IMR-90 (cell line): Measurements from ENCODE around the gene IZUMO4. TPM values are rescaled to one million over a fixed set of nuclear protein-coding genes. Genes with fewer than 3 reads are reported as not detected.

ENCODE experiments used
- ATAC-seq: fragments of 200-7000 bp; cut with Tn5 transposase; 2 replicates; pipeline ENCODE4 v1.9.1; 2020; ENCODE audit warnings: low read depth, mild to moderate bottlenecking, moderate library complexity
- BruUV-seq: library from RNA; stranded (reverse); fragments of 400-500 nt; replicated peaks from 2 replicates; lab custom pipeline; 2021; lab: Mats Ljungman, UMichigan
- CTCF ChIA-PET: fragments of 300-600 bp; formaldehyde crosslinking; extraction: SDS; loops from one replicate; lab custom pipeline; 2021; ENCODE audit warnings: antibody characterized with exemption; lab: Yijun Ruan, JAX
- POLR2A ChIA-PET: fragments of 300-600 bp; sonication (Branson Sonifier 250); formaldehyde crosslinking; loops from one replicate; lab custom pipeline; 2022; ENCODE audit warnings: antibody characterized with exemption; ENCODE audit not compliant: unreplicated experiment; lab: Charles Lee
- DNase-seq: peaks from one replicate; pipeline ENCODE4 v3.0.0; 2013
- H2AFZ ChIP-seq: replicated peaks from 2 replicates; pipeline ENCODE3; 2013; ENCODE audit warnings: low read length, mild to moderate bottlenecking; ENCODE audit not compliant: poor library complexity
- H2AK5ac ChIP-seq: 2 replicates; pipeline ENCODE4 v1.6.1; 2013; ENCODE audit warnings: low read depth, low read length, inconsistent platforms
- H2AK9ac ChIP-seq: replicated peaks from 2 replicates; pipeline ENCODE3; 2013; ENCODE audit warnings: mild to moderate bottlenecking, low read depth, low read length, moderate library complexity; ENCODE audit not compliant: poor library complexity
- H2BK120ac ChIP-seq: 2 replicates; pipeline ENCODE4 v1.6.1; 2013; ENCODE audit warnings: low read depth, low read length, inconsistent platforms
- H2BK15ac ChIP-seq: 3 replicates; pipeline ENCODE4 v1.6.1; 2013; ENCODE audit warnings: low read depth, low read length, inconsistent platforms
- H2BK20ac ChIP-seq: 2 replicates; pipeline ENCODE4 v1.6.1; 2013; ENCODE audit warnings: low read depth, mild to moderate bottlenecking, inconsistent platforms, low read length, moderate library complexity
- H2BK5ac ChIP-seq: 2 replicates; pipeline ENCODE4 v1.6.1; 2013; ENCODE audit warnings: mild to moderate bottlenecking, low read depth, low read length, inconsistent platforms; ENCODE audit not compliant: poor library complexity, severe bottlenecking
- H3K14ac ChIP-seq: replicated peaks from 2 replicates; pipeline ENCODE4 v1.6.1; 2013; ENCODE audit warnings: low read depth, low read length, inconsistent platforms
- H3K18ac ChIP-seq: 2 replicates; pipeline ENCODE4 v1.6.1; 2013; ENCODE audit warnings: low read depth, low read length, control low read depth
- H3K23ac ChIP-seq: 2 replicates; pipeline ENCODE4 v1.6.1; 2013; ENCODE audit warnings: low read depth, low read length, inconsistent platforms
- H3K27ac ChIP-seq: 2 replicates; pipeline ENCODE4 v1.5.1; 2013; ENCODE audit warnings: mild to moderate bottlenecking, control low read depth, low read length; ENCODE audit not compliant: insufficient read depth
- H3K27me3 ChIP-seq: 2 replicates; pipeline ENCODE4 v1.6.1; 2013; ENCODE audit warnings: low read length; ENCODE audit not compliant: control insufficient read depth, insufficient read depth
- H3K36me3 ChIP-seq: 2 replicates; pipeline ENCODE4 v1.6.1; 2013; ENCODE audit warnings: low read length, mixed read lengths; ENCODE audit not compliant: control insufficient read depth, insufficient read depth
- H3K4ac ChIP-seq: 2 replicates; pipeline ENCODE4 v1.6.1; 2013; ENCODE audit warnings: low read depth, low read length, inconsistent platforms
- H3K4me1 ChIP-seq: 2 replicates; pipeline ENCODE4 v1.6.1; 2013; ENCODE audit warnings: low read length, mixed read lengths; ENCODE audit not compliant: control insufficient read depth, insufficient read depth
- H3K4me2 ChIP-seq: 2 replicates; pipeline ENCODE4 v1.6.1; 2013; ENCODE audit warnings: low read depth, mild to moderate bottlenecking, control low read depth, low read length, moderate library complexity
- H3K4me3 ChIP-seq: 2 replicates; pipeline ENCODE4 v1.5.1; 2013; ENCODE audit warnings: low read depth, mild to moderate bottlenecking, control low read depth, low read length, moderate library complexity; ENCODE audit not compliant: insufficient read depth
- H3K56ac ChIP-seq: 2 replicates; pipeline ENCODE4 v1.6.1; 2013; ENCODE audit warnings: low read length, inconsistent platforms; ENCODE audit not compliant: insufficient read depth; ENCODE audit errors: extremely low read depth
- H3K79me1 ChIP-seq, 2 experiments: 2 replicates each; pipeline ENCODE4 v1.6.1; 2013; ENCODE audit warnings: low read length in 2 of 2, inconsistent platforms in 1 of 2, low read depth in 1 of 2
- H3K9ac ChIP-seq: 2 replicates; pipeline ENCODE4 v1.6.1; 2013; ENCODE audit warnings: low read depth, low read length, control low read depth
- H3K9me1 ChIP-seq: 2 replicates; pipeline ENCODE4 v1.6.1; 2013; ENCODE audit warnings: low read length, inconsistent platforms; ENCODE audit not compliant: insufficient read depth
- H3K9me3 ChIP-seq: 2 replicates; pipeline ENCODE4 v1.6.1; 2013; ENCODE audit warnings: low read length; ENCODE audit not compliant: control insufficient read depth, insufficient read depth
- H4K20me1 ChIP-seq: 2 replicates; pipeline ENCODE4 v1.6.1; 2013; ENCODE audit warnings: low read length, inconsistent platforms; ENCODE audit not compliant: insufficient read depth
- H4K5ac ChIP-seq: 2 replicates; pipeline ENCODE4 v1.6.1; 2013; ENCODE audit warnings: mild to moderate bottlenecking, low read depth, low read length, control low read depth
- H4K8ac ChIP-seq, 2 experiments: 2 replicates each; pipeline ENCODE4 v1.6.1; 2013; ENCODE audit warnings: low read depth in 2 of 2, low read length in 2 of 2, control low read depth in 1 of 2, inconsistent platforms in 1 of 2
- H4K91ac ChIP-seq: 2 replicates; pipeline ENCODE4 v1.6.1; 2013; ENCODE audit warnings: low read depth, low read length, inconsistent platforms; ENCODE audit not compliant: insufficient read depth
- BHLHE40 ChIP-seq: fragments of 150-350 bp; IDR thresholded peaks from 2 replicates; pipeline ENCODE4 v1.6.1; 2016; ENCODE audit warnings: mild to moderate bottlenecking, low read depth, low read length
- CEBPB ChIP-seq: IDR thresholded peaks from 2 replicates; pipeline ENCODE4 v1.6.1; 2012; ENCODE audit warnings: low read depth, low read length, improper control_type of control experiment
- CHD1 ChIP-seq: IDR thresholded peaks from 2 replicates; pipeline ENCODE4 v1.6.1; 2012; ENCODE audit warnings: low read depth, low read length, improper control_type of control experiment
- FOS ChIP-seq: fragments of 150-350 bp; IDR thresholded peaks from 2 replicates; pipeline ENCODE4 v1.6.1; 2016; ENCODE audit warnings: low read depth, low read length
- MAFK ChIP-seq: IDR thresholded peaks from 2 replicates; pipeline ENCODE4 v1.6.1; 2012; ENCODE audit warnings: low read depth, low read length, improper control_type of control experiment
- MAZ ChIP-seq: IDR thresholded peaks from 2 replicates; pipeline ENCODE4 v1.6.1; 2012; ENCODE audit warnings: low read depth, mild to moderate bottlenecking, low read length, improper control_type of control experiment, moderate library complexity, borderline replicate concordance
- MXI1 ChIP-seq: IDR thresholded peaks from 2 replicates; pipeline ENCODE4 v1.6.1; 2012; ENCODE audit warnings: low read depth, mild to moderate bottlenecking, low read length, moderate library complexity, borderline replicate concordance
- NFE2L2 ChIP-seq: fragments of 150-350 bp; IDR thresholded peaks from 2 replicates; pipeline ENCODE4 v1.6.1; 2016; ENCODE audit warnings: low read depth, mild to moderate bottlenecking, low read length
- POLR2A ChIP-seq: IDR thresholded peaks from 2 replicates; pipeline ENCODE4 v1.6.1; 2012; ENCODE audit warnings: mild to moderate bottlenecking, low read depth, low read length
- RAD21 ChIP-seq: IDR thresholded peaks from 2 replicates; pipeline ENCODE4 v1.6.1; 2012; ENCODE audit warnings: low read length, improper control_type of control experiment
- RCOR1 ChIP-seq: IDR thresholded peaks from 2 replicates; pipeline ENCODE4 v1.6.1; 2012; ENCODE audit warnings: mild to moderate bottlenecking, low read length, improper control_type of control experiment; ENCODE audit not compliant: insufficient replicate concordance
- RFX5 ChIP-seq: IDR thresholded peaks from 2 replicates; pipeline ENCODE4 v1.8.0; 2012; ENCODE audit warnings: low read depth, mild to moderate bottlenecking, low read length, moderate library complexity
- SMC3 ChIP-seq: fragments of 150-350 bp; IDR thresholded peaks from 2 replicates; pipeline ENCODE4 v1.6.1; 2016; ENCODE audit warnings: low read depth, mild to moderate bottlenecking, antibody characterized with exemption, low read length, moderate library complexity
- WGBS, 2 experiments: methylation state at CpG; one replicate each; pipeline versions ENCODE4 v1.1.5 to v1.1.7; 2013; ENCODE audit warnings: missing lambda C conversion rate in 2 of 2; ENCODE audit not compliant: insufficient read length in 1 of 2; ENCODE audit errors: extremely low coverage in 2 of 2; 5-methylcytosine and 5-hydroxymethylcytosine counted together
- dilution Hi-C: fragments of 300-500 bp; cut with HindIII; formaldehyde crosslinking; loops from one replicate; pipeline ENCODE4 v1.14.3; 2018; ENCODE audit warnings: low sequenced_read_pairs; ENCODE audit not compliant: unreplicated experiment
- in situ Hi-C: fragments of 300-500 bp; cut with MboI; formaldehyde crosslinking; loops from 3 replicates; pipeline ENCODE4 v1.14.3; 2019; ENCODE audit warnings: low sequenced_read_pairs, inconsistent platforms, mixed read lengths
- intact Hi-C: fragments of 100-400 bp; cut with micrococcal nuclease; formaldehyde crosslinking; loops from 2 replicates; pipeline ENCODE4 v1.10.0; 2022
- polyA plus RNA-seq, 3 experiments: library from polyadenylated mRNA; depleted of rRNA; stranded (reverse); fragments of >200 nt; gene quantifications; 2 replicates each; pipeline ENCODE4 v1.2.3, GENCODE V29; 2012; ENCODE audit warnings: low replicate concordance in 1 of 3
- total RNA-seq: library from RNA; depleted of rRNA; stranded (reverse); fragments of >200 nt; gene quantifications from 2 replicates; pipeline ENCODE4 v1.2.3, GENCODE V29; 2012
- TF ChIP-seq, protein P1 (sequence below): conservative IDR thresholded peaks from 2 replicates; pipeline ENCODE4 v1.5.1; 2012; ENCODE audit warnings: mild to moderate bottlenecking, low read depth, low read length, improper control_type of control experiment
- TF ChIP-seq, protein P2 (sequence below): fragments of 150-350 bp; IDR thresholded peaks from 2 replicates; pipeline ENCODE4 v1.6.1; 2017; ENCODE audit warnings: mild to moderate bottlenecking, antibody characterized with exemption, low read length, low read depth
- TF ChIP-seq, protein P3 (sequence below): fragments of 150-350 bp; IDR thresholded peaks from 2 replicates; pipeline ENCODE4 v1.6.1; 2016; ENCODE audit warnings: low read depth, mild to moderate bottlenecking, low read length, moderate library complexity, borderline replicate concordance

The IZUMO4 gene
- total and polyA plus RNA-seq, 2 of the 4 experiments (the other 2 are of a cell fraction), result 0.72 to 2.8 TPM

GRCh38 chr19:2087621-2088100, 9.1 kb upstream of the IZUMO4 start:
- DNase-seq (no peak), ATAC-seq (no peak)
- no peak overlapping the region for H4K5ac ChIP-seq
- H3K23ac ChIP-seq, result no peak overlapping the region
- H2BK5ac ChIP-seq, result no peak overlapping the region
- CTCF ChIA-PET, result no interaction called here
- H3K4me1 ChIP-seq, result peaks cover 5% of the 10 kb centered on the region
- no peaks in the 10 kb centered on the region for H3K9me3 ChIP-seq
- no peak overlapping the region for H3K9ac ChIP-seq
- H3K4me2 ChIP-seq, result no peak overlapping the region
- H3K27ac ChIP-seq, result no peak overlapping the region
- no peak overlapping the region for H2BK120ac ChIP-seq
- H2AK9ac ChIP-seq, result peak overlapping the region; percentile 42
- peaks cover 20 to 69% of the 10 kb centered on the region in 2 experiments for H3K79me1 ChIP-seq
- TF ChIP-seq MAZ (no peak), RFX5 (no peak), NFE2L2 (no peak), SMC3 (no peak), RAD21 (no peak), BHLHE40 (no peak), FOS (no peak), POLR2A (no peak), MAFK (no peak), CHD1 (no peak), CEBPB (no peak), MXI1 (no peak), RCOR1 (no peak)
- TF ChIP-seq, protein P1, sequence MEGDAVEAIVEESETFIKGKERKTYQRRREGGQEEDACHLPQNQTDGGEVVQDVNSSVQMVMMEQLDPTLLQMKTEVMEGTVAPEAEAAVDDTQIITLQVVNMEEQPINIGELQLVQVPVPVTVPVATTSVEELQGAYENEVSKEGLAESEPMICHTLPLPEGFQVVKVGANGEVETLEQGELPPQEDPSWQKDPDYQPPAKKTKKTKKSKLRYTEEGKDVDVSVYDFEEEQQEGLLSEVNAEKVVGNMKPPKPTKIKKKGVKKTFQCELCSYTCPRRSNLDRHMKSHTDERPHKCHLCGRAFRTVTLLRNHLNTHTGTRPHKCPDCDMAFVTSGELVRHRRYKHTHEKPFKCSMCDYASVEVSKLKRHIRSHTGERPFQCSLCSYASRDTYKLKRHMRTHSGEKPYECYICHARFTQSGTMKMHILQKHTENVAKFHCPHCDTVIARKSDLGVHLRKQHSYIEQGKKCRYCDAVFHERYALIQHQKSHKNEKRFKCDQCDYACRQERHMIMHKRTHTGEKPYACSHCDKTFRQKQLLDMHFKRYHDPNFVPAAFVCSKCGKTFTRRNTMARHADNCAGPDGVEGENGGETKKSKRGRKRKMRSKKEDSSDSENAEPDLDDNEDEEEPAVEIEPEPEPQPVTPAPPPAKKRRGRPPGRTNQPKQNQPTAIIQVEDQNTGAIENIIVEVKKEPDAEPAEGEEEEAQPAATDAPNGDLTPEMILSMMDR, result no peak
- TF ChIP-seq, protein P2, sequence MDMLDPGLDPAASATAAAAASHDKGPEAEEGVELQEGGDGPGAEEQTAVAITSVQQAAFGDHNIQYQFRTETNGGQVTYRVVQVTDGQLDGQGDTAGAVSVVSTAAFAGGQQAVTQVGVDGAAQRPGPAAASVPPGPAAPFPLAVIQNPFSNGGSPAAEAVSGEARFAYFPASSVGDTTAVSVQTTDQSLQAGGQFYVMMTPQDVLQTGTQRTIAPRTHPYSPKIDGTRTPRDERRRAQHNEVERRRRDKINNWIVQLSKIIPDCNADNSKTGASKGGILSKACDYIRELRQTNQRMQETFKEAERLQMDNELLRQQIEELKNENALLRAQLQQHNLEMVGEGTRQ, result no peak
- TF ChIP-seq, protein P3, sequence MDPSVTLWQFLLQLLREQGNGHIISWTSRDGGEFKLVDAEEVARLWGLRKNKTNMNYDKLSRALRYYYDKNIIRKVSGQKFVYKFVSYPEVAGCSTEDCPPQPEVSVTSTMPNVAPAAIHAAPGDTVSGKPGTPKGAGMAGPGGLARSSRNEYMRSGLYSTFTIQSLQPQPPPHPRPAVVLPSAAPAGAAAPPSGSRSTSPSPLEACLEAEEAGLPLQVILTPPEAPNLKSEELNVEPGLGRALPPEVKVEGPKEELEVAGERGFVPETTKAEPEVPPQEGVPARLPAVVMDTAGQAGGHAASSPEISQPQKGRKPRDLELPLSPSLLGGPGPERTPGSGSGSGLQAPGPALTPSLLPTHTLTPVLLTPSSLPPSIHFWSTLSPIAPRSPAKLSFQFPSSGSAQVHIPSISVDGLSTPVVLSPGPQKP, result no peak
- H4K91ac ChIP-seq, result no peak overlapping the region
- H3K27me3 ChIP-seq, result no peaks in the 10 kb centered on the region
- H4K8ac ChIP-seq, result no peak overlapping the region
- no peak overlapping the region for H3K4ac ChIP-seq
- H3K9me1 ChIP-seq, result peaks cover 15% of the 10 kb centered on the region
- in situ Hi-C loops, result no loop called here
- peaks cover 14% of the 10 kb centered on the region; the same call in 1 of the 2 replicates for H3K36me3 ChIP-seq
- no TSS peak for BruUV-seq
- WGBS, 2 experiments, result 100% methylated on average over 3 of the region's 14 CpGs; no CpG with 5 or more reads in 1 of the 2 experiments
- peak overlapping the region; percentile 35; the same call in 1 of the 2 replicates for H3K14ac ChIP-seq
- no peak overlapping the region for H2BK20ac ChIP-seq
- H3K56ac ChIP-seq, result no peak overlapping the region
- intact Hi-C loops, result no loop called here
- H4K20me1 ChIP-seq, result peaks cover 22% of the 10 kb centered on the region
- H3K4me3 ChIP-seq, result no peak overlapping the region
- peak overlapping the region; percentile 33 for H2AK5ac ChIP-seq
- H2AFZ ChIP-seq, result no peak overlapping the region
- no peak overlapping the region for H3K18ac ChIP-seq
- POLR2A ChIA-PET, result no interaction called here
- no peak overlapping the region for H2BK15ac ChIP-seq
- dilution Hi-C loops, result no loop called here
